HFF-Myc (cell line): ENCODE measurements around the gene ZNF175.
A peak's percentile ranks its signal among the peaks of the same experiment; 100 is the strongest.

Experiments used
- DNase-seq: peaks from one replicate; pipeline ENCODE4 v3.0.0-alpha.2; 2011; ENCODE audit warnings: low read depth; ENCODE audit errors: extremely low read depth
- H3K4me3 ChIP-seq: replicated peaks from 2 replicates; pipeline ENCODE4 v1.5.1; 2011; ENCODE audit warnings: low read depth, mild to moderate bottlenecking, control low read depth, low read length
- CTCF ChIP-seq: IDR thresholded peaks from 2 replicates; pipeline ENCODE4 v1.5.1; 2012; ENCODE audit warnings: mild to moderate bottlenecking, low read depth, low read length, control low read depth; ENCODE audit errors: missing control alignments

ZNF175 gene

DNA sequence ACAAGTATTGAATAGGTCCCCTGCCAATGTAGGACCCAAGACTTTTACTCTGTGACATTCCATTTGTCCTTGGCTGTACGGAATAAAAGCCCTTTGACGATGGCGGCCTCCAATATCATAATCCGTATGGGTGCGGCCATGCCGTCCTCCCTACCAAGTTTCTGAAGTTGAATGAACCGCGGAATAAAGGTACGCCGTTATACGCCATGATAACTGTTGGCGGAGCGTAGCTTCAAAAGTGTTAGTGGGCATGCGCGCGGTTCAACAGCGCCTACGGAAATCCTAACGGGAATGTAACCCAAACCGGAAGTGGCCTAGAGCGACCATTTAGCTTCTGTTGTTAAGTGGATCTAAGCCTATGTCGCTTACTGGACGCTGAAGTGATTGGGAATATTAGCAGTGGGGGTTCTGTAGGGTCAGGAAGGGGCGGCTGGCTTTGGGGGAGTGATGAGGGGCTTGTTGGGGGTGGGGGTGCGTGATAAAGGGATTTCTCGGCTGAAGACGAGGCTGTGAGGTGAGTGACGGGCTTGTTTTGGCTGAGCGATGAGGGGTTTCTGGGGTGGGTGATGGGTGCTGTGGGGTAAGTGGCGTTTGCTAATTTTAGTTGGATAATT, at the start of gene ZNF175:
Gene ZNF175, plus strand, starts transcription at position 322 of the 614 bp plus-strand sequence. CDS start 2,047 bp downstream, outside the sequence.
- TF ChIP-seq CTCF, result no peak
- peak; percentile 96 for DNase-seq

DNA sequence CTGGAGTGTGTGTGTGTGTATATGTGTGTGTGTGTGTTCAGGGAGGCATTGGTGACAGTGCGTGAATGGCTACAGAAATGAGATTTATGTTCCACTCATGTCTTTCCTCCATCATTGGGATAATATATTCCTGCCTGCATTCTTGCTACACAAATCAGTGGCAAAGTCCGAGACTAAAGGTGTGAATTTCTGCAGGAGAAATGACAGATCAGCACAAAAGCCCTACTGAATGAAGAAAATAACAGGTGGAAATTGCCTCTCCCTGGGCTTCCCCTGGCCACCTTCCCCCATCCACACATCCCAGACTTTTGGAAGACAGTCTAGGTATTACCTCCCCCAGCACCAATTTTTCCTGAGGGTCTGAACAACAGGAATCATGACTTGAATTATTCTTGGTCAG, 49.7 kb upstream of the ZNF175 start:
- no peak for DNase-seq
- no peak overlapping the region for H3K4me3 ChIP-seq
- TF ChIP-seq CTCF, result no peak

More for the DNA sequence above, at the start of gene ZNF175:
- peak within 1 kb of the TSS; percentile 67 for H3K4me3 ChIP-seq

DNA sequence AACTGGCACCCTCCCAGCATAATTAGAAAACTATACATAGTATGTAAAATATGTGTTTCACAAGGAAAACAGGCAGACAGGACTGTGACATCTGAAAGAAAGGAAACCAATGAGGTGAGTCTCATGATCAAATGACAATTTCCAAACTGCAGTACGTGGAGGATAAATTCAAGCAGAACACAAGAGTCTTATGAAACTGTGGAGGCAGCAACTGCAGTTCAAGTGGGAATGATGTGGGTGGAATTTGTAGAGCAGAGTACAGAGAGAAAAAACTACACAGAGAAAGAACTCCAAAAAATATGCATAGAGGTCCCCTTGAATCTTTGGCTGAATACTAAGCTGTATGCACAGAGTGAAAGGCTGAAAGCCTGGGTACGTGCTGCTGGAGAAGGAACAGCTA, 49.3 kb upstream of the ZNF175 start:
- TF ChIP-seq CTCF, result no peak
- no peak overlapping the region for H3K4me3 ChIP-seq
- DNase-seq, result no peak

DNA sequence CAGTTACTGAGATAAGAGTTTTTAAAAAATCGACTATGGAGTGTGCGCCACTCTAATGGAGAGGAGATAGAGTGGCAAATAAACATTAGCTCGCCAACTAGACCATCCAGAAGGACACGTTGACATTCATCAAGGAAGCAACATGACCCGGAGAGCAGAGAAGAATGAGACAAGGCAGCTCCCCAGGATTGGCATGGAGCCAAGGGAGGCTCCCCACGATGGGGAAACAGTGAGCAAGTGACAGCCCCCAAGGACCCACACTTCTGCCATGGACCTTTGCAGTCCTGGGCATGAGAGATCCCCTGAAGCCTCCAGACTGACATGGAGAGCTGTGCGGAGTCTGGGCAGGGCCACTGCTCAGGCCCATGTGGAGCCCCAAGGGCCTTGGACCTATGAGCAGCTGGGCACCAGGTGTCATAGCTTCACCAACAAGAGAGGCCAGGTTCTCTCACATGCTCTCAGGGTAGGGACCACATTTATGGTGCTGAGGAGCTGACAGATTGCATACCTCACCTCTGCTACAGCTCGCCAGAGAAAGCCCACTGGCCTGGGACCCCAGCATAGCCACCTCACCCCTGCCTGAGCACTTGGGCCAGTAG, 46.3 kb upstream of the ZNF175 start:
- no peak for DNase-seq
- no peak for TF ChIP-seq CTCF
- no peak overlapping the region for H3K4me3 ChIP-seq

GRCh38 chr19:51525651-51526050, 45.4 kb upstream of the ZNF175 start:
- DNase-seq, result no peak
- no peak overlapping the region for H3K4me3 ChIP-seq
- no peak for TF ChIP-seq CTCF

DNA sequence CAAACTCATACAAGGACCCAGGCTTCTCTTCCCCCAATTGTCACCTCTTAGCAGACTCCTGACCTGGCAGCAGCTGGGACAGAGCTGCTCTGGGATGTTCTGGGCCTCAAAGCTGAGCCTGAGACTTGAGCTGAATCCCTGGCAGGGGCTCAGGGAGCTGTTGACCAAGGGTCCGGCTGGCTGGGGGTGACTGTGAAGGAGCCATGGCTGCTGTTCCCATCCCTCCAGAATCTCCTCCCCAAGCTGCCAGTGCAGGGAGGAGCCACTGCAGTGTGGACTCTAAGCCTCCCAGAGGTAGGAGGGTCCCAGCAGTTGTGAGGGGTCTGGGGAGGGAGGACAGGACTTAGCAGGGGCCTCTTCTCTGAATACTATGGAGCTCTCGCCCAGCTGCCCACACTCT, 41.8 kb upstream of the ZNF175 start:
- H3K4me3 ChIP-seq, result no peak overlapping the region
- no peak for TF ChIP-seq CTCF
- no peak for DNase-seq
